G401 (cell line): ENCODE data around the gene MRPS30. TPM values are rescaled to one million over a fixed set of nuclear protein-coding genes. Genes with fewer than 3 reads are reported as not detected.
"Not testable (repeated sequence)": the region's sequence is repeated elsewhere in the genome, so short reads cannot be mapped to it uniquely, and the experiment has no call there.

Source experiments
- DNase-seq: peaks from one replicate; pipeline ENCODE4 v3.0.0-alpha.2; 2015; ENCODE audit warnings: low spot score
- in situ Hi-C: cut with HindIII; loops from 2 replicates; pipeline ENCODE4 v1.10.0; 2016; ENCODE audit warnings: low sequenced_read_pairs, mixed read lengths
- total RNA-seq: library from RNA; depleted of rRNA; stranded (reverse); fragments of >200 nt; shearing (Covaris generic); gene quantifications from 2 replicates; pipeline ENCODE4 v1.2.3, GENCODE V29; 2014

MRPS30 gene
- total RNA-seq, 1 experiment from 2014 or later = 42.8 TPM

DNA sequence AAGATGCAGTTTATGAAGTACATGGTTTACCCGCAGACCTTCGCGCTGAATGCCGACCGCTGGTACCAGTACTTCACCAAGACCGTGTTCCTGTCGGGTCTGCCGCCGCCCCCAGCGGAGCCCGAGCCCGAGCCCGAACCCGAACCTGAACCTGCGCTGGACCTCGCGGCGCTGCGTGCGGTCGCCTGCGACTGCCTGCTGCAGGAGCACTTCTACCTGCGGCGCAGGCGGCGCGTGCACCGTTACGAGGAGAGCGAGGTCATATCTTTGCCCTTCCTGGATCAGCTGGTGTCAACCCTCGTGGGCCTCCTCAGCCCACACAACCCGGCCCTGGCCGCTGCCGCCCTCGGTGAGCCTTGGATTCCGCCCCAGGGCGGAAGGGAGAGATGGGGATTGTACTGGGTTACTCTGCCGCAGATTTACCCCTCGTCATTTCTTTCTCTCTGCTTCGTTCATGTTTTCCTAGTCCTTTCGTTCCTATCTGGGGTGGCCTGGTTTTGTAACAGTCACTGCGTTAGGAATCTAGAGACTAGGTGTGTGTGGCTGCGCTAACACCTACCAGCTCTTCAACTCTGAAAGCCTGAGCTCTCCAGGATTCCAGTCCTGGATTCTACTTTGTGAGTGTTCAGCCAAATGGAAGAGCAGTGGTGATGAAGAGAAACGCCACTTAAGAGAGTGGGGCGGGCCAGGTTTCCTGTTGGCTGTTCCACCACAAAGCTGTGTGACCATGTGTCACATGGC lies 638 bp downstream of the MRPS30 start:
- in situ Hi-C loops = no loop called here
- DNase-seq = peak; percentile 57

DNA sequence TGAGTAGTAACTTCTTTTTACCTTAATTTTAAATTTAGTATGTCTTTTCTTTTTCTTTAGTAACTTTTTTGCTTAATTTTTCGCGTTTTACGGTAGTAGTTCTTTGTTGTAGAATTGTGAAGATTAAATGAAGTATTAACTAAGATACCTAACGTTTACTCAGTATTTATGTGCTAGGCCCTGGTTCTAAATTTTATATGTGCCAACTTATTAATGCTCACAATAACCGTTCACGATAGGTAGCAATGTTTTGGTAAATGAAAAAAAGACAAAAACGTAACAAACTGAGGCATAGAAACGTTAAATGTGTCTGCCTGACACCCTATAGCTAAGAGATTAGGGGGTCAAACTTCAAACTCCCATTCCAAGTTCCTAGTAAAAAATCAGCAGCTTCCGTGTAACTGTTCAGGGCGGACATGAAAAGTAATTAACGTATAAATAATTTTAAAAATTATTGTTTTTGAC lies 1.2 kb downstream of the MRPS30 start:
- DNase-seq = no peak
- in situ Hi-C loops = no loop called here

DNA sequence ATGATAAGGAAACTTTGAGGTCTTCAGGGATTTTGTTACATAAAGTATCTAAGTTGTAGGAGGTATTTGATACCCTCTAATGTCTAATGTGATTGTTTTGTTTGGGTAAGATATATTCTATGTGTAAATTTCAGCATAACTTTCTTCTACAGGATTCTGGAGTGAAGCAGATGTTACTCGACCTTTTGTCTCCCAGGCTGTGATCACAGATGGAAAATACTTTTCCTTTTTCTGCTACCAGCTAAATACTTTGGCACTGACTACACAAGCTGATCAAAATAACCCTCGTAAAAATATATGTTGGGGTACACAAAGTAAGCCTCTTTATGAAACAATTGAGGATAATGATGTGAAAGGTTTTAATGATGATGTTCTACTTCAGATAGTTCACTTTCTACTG lies 6.0 kb downstream of the MRPS30 start:
- no peak for DNase-seq
- in situ Hi-C loops = no loop called here

DNA sequence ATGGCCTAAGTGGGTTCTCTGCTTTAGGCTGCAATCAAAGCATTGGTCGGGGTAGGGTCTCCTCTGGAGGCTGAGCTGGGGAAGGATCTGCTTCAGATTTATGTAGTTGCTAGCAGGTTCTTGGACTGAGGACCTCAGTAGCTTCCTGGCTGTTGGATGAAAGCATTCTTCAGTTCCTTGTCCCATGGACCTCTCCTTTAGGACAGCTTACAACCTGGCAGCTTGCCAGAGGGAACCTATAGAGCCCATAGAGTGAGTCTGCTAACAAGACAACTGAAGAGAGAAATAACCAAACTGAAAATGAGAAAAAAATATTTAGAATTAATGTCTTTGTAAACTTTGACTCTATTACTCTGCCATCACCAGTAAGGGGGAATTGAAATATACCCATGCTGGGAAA lies 12.4 kb downstream of the MRPS30 start:
- DNase-seq = peak; percentile 9
- in situ Hi-C loops = no loop called here

DNA sequence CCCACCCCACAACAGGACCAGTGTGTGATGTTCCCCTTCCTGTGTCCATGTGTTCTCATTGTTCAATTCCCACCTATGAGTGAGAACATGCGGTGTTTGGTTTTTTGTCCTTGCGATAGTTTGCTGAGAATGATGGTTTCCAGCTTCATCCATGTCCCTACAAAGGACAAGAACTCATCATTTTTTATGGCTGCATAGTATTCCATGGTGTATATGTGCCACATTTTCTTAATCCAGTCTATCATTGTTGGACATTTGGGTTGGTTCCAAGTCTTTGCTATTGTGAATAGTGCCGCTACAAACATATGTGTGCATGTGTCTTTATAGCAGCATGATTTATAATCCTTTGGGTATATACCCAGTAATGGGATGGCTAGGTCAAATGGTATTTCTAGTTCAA lies 15.9 kb downstream of the MRPS30 start:
- DNase-seq, in situ Hi-C loops: not testable (repeated sequence)

DNA sequence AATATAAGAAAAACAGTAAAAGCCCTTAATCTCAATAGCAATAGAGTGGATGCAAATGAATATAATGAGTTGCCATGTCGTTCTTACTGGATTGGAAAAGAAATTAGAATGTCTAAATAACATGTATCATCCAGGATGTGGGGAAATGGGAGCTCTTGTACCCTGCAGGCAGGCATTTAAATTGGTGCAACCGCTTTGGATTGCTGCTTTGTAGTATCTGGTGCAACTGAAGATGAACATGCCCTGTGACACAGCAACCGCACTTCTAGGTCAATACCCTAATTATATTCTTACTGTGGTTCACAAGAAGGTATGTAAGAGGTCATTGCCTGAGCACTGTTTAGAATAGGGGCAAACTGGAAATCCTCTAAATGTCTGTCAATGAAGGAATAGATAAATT lies 18.9 kb downstream of the MRPS30 start:
- no peak for DNase-seq
- in situ Hi-C loops = no loop called here

DNA sequence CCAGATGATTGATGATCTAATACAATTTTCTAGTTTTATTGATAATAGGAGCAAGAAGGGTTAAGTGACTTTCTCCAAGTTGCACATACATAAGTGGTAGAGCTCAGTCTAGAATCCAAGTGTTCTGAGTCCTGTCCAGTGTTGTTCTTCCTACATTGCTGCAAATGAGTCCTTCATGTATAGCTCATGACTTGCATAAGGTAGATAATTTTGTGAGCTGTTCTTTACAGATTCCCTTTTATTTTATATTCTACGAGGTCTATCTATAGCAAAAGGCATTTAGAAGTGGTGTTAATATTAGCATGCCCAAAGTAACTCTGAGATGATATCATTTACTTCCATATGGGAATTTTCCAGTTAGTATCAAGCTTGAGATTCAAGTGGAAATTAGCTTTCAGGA lies 20.0 kb downstream of the MRPS30 start:
- in situ Hi-C loops = no loop called here
- DNase-seq = no peak

DNA sequence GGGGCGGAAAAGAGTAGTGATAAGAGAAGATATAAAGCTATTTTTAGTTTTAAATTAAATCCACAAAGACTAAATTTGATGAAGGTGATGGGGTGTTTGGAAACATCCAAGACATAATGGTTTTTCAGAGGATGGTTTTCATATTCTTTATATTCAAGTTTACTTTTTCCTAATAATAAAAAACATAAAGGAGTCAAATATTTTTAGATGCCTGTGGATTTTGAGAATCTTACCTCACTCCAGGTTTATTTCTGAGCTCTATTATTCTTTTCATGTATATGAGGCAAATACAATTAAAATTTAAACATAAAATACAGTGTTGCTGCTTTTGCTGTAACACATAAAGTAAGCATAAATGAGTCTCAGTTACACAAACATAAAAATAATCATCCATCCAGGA lies 22.2 kb downstream of the MRPS30 start:
- no peak for DNase-seq
- in situ Hi-C loops = no loop called here

DNA sequence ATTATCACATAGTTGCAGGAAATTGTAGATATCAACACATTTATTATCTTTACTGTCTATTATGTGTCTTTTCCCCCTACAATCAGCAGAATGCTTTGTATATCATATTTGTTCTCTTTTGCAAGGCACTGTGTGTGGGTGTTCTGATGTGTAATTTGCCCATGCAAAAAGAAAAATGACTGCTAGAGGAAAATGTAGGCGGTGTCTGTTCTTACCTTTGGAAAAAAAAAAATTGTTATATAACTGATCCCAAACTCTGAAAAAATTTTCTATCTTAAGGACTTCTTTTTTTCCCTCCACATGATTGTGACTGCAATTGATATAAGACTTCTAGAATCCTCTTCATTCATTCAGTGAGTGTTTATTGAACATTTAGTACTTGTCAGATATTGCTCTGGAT lies 24.5 kb downstream of the MRPS30 start:
- in situ Hi-C loops = no loop called here
- no peak for DNase-seq

DNA sequence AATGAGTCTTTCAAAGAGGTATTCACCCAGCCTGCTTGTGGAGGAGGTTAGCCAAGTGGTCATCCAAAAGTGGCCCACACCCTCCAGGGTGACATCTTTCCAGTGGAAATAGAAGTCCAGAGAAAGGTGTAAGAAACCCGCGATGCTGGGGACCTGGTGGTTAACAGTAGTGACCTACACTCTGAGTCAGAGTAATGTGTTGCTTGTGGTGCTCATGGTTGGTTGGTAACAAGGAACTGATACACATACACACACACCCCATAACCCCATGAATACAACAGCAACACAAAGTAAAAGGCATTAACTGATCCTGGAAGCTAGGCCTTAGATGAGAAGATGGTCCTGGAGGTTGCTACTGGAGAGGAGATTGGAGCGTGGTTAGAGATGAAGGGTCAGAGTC lies 26.9 kb downstream of the MRPS30 start:
- in situ Hi-C loops = no loop called here
- DNase-seq = no peak

DNA sequence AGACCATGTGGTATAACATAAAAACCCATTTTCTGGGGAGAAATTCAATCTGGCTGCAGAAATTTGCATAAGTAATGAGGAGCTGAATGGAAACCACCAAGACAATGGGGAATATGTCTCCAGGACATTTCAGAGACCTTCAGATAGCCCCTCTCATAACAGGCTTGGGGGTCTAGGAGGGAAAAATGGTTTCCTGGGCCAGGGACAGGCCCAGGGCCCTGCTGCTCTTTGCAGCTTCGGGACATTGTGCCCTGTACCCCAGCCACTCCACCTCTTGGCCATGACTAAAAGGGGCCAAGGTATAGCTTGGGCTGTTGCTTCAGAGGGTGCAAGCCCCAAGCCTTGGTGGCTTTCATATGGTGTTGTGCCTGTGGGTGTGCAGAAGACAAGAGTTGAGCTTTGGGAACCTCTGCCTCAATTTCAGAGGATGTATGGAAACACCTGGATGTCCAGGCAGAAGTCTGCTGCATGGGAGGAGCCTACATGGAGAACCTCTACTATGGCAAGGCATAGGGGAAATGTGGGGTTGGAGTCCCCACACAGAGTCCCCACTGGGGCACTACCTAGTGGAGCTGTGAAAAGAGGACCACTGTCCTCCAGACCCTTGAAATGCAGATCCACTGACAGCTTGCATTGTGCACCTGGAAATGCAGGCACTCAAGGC lies 30.4 kb downstream of the MRPS30 start:
- no peak for DNase-seq
- in situ Hi-C loops = no loop called here

DNA sequence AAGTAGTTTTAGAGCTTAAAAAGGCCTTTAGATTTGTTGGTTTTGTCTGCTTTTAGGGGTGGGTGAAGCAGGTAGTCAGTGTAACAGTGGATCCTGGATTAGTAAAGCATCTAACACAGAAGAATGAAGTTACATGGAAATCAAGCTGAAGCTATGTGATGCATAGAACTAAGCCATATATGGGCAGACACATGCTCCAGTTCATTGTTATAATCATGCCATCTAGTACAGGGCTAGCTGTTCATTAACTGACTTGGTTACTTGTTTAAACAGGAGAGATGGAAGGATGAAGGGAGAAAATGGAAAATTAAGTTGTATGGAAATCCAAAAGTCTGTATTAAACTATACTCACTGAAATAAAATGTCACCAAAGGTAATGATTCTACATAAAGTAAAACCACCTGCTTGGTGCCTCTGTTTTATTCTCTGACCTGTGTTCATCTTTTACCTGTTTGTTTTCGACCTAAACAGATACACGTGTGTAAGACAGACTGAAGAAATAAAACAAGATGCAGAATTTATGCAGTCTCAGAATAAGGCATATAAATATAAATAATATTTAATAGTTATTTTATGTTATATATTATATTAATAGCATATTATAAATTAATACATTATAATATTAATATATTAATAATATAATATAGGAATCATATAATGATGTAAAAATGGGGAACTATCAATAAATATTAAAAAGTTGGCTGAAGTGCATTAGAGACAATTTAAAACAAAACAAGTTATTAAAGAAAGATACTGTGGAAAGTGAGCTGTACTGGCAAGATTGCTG lies 33.9 kb downstream of the MRPS30 start:
- no peak for DNase-seq
- in situ Hi-C loops = no loop called here

DNA sequence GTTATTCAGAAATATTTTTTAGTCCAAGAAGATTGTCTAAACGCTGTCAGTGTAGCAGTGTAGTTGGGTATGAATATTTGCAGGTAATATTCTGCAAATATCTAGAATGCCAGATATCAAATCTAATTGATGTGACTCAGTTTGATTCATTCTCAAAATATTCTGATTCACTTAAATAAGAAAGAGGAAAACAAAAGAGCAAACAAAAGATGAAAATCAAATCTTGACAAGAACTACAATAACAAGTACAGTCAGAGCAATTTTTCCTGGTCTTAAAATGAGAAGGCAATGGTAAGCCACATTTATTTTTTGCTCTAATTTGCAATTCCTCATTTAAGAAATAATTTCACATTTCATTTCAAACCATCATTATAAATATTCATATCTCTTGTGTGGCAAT lies 36.0 kb downstream of the MRPS30 start:
- in situ Hi-C loops = no loop called here
- no peak for DNase-seq

DNA sequence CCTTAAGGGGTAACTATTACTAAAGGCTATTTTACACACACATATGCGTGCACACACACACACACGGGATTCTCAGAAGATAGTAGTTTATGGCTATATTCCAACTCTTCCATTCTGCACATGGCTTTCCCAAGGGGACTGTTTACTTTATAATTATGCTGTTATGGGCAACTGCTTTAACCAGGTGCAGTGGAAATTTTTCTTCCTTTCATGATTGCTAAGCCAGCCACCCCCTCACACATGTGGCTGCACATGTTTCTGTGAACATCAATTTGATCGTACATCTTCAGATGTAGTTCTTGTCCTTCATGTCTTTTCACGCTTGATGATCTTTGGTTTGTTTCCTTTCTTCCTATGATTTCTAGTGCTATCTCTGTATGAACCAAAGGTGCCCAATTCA lies 37.0 kb downstream of the MRPS30 start:
- in situ Hi-C loops = no loop called here
- DNase-seq = no peak

DNA sequence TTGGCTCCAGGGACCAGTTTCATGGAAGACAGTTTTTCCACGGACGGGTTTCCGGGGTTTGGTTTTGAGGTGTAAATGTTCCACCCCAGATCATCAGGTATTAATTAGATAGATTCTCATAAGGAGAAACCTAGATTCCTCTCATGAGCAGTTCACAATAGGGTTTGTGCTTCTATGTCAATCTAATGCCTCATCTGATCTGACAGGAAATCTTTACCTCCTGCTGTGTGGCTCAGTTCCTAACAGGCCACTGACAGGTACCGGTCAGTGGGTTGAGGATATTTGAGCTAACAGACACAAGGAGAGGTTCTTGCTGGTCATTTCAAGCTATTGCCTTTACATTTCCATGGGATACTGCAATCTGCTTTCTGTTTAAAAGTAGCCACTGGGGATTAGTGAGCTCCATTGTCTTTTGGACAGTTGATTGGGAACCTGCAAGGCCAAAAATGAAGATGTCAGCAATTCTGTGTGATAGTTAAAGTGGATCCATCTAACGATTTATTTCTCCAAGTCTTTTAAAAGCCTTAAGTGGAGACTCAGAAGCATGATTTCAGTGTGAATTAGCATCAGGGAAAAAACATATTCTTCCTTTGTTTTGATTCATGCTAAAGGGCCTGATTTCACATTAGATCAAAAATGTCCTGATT lies 38.6 kb downstream of the MRPS30 start:
- in situ Hi-C loops = no loop called here

DNA sequence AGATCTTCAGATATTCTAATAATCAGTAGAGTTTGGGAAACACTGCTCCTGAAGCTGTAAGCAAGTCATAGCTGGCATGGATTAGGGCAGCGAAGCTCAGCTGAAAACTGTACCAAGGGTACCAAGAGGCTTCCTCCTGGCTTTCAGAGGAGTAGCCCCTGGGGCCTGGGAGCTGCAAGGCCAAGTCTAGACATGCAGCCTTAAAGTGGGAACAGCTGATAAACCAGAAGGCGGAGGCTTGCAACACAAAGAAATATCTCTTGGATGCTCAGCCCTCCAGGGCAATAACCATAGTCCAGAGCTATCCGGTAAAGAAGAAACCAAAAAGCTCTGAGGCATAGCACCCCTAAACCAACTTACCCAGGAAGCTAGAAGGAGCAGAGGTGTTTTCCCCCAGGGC lies 51.5 kb downstream of the MRPS30 start:
- in situ Hi-C loops = no loop called here
- no peak for DNase-seq

More for the DNA sequence above, 38.6 kb downstream of the MRPS30 start:
- no peak for DNase-seq

DNA sequence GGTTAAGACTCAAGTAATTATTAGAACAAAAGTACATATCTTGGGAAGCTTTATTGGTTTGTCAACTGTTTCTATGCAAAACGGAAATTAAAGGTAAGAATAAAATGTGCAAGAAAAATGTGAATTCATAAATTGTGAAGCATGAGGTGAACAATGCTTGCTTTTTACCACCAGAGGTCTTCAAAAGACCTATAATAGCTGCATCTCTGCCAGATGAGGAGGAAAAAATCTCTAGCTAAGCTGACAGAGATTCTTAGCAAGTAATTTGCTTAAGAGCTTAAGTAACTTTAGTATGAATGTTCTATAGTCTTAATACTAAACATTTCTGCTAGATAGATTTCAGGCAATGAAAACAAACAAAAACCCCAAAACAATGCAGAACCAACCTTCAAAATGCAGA lies 54.1 kb downstream of the MRPS30 start:
- in situ Hi-C loops = no loop called here
- peak; percentile 12 for DNase-seq
